K562 (cell line): Measurements from ENCODE around the gene CCDC27. TPM values are rescaled to one million over a fixed set of nuclear protein-coding genes. Genes with fewer than 3 reads are reported as not detected.
A peak's percentile ranks its signal among the peaks of the same experiment; 100 is the strongest.

ENCODE experiments used
- ATAC-seq: fragments of 200-7000 bp; cut with Tn5 transposase; 3 replicates; pipeline ENCODE4 v1.9.1; 2020; ENCODE audit warnings: moderate library complexity
- BruUV-seq: library from RNA; stranded (reverse); fragments of 400-500 nt; replicated peaks from 2 replicates; lab custom pipeline; 2021; lab: Mats Ljungman, UMichigan
- CTCF ChIA-PET: fragments of 300-600 bp; formaldehyde crosslinking; extraction: SDS; loops from one replicate; lab custom pipeline; 2021; ENCODE audit warnings: low intra/inter-chr PET ratio; lab: Yijun Ruan, JAX
- POLR2A ChIA-PET: fragments of 300-600, 350-650 bp; sonication (Branson Sonifier 250); formaldehyde crosslinking; extraction: SDS; loops from one replicate; lab custom pipeline; 2021; ENCODE audit warnings: antibody characterized with exemption, inconsistent platforms; lab: Yijun Ruan, JAX
- DNase-seq, 4 experiments: peaks; one replicate each; pipeline versions ENCODE4 v3.0.0 to v3.0.0-alpha.2; 2011 to 2018; ENCODE audit warnings: low spot score in 3 of 4, mixed read lengths in 3 of 4; ENCODE audit errors: extremely low read depth in 1 of 4
- FAIRE-seq: peaks from 2 replicates; lab custom pipeline; 2011; peaks lifted over from hg19 to GRCh38; lab: Jason Lieb, UNC
- H2AFZ ChIP-seq: 2 replicates; pipeline ENCODE4 v1.6.0; 2011; ENCODE audit warnings: low read depth, low read length, control low read depth, inconsistent platforms
- H3K27ac ChIP-seq: fragments of 200-600 bp; 3 replicates; pipeline ENCODE4 v1.8.0; 2011; ENCODE audit warnings: low read depth, mild to moderate bottlenecking, control low read depth, inconsistent platforms, low read length, moderate library complexity, mixed read lengths; ENCODE audit errors: extremely low read depth
- H3K27me3 ChIP-seq, 2 experiments: fragments of 300-600 bp in 1 of 2; 2 replicates in 1 of 2; 3 replicates in 1 of 2; pipeline versions ENCODE4 v1.6.0 to v1.8.0; 2011; ENCODE audit warnings: inconsistent platforms in 2 of 2, low read length in 2 of 2, mild to moderate bottlenecking in 1 of 2, mixed read lengths in 1 of 2, moderate library complexity in 1 of 2; ENCODE audit not compliant: control insufficient read depth in 2 of 2, insufficient read depth in 2 of 2
- H3K36me3 ChIP-seq: fragments of 300-600 bp; 3 replicates; pipeline ENCODE4 v1.8.0; 2011; ENCODE audit warnings: mild to moderate bottlenecking, low read length, inconsistent platforms; ENCODE audit not compliant: control insufficient read depth, insufficient read depth
- H3K4me1 ChIP-seq, 2 experiments: fragments of 200-600 bp in 1 of 2; replicated peaks in 1 of 2; 2 replicates in 1 of 2; 3 replicates in 1 of 2; pipeline versions ENCODE4 v1.5.1 to v1.8.0; 2011; ENCODE audit warnings: inconsistent platforms in 2 of 2, low read length in 2 of 2, mild to moderate bottlenecking in 1 of 2, mixed read lengths in 1 of 2, moderate library complexity in 1 of 2; ENCODE audit not compliant: control insufficient read depth in 2 of 2, insufficient read depth in 2 of 2
- H3K4me2 ChIP-seq: 2 replicates; pipeline ENCODE4 v1.6.1; 2011; ENCODE audit warnings: low read length, control low read depth, inconsistent platforms, mixed read lengths; ENCODE audit not compliant: insufficient read depth
- H3K4me3 ChIP-seq: fragments of 200-600 bp; sonication (generic), shearing (Covaris generic); 2 replicates; pipeline ENCODE4 v1.5.1; 2016; ENCODE audit warnings: control low read depth, inconsistent platforms
- H3K79me2 ChIP-seq: fragments of 200-600 bp; 3 replicates; pipeline ENCODE4 v1.8.0; 2011; ENCODE audit warnings: low read length, inconsistent platforms; ENCODE audit not compliant: control insufficient read depth, insufficient read depth
- H3K9ac ChIP-seq, 2 experiments: 2 replicates each; pipeline versions ENCODE4 v1.6.0 to v1.6.1; 2011; ENCODE audit warnings: low read depth in 2 of 2, low read length in 2 of 2, control low read depth in 1 of 2, inconsistent platforms in 1 of 2, mild to moderate bottlenecking in 1 of 2, mixed read lengths in 1 of 2; ENCODE audit not compliant: insufficient read depth in 1 of 2
- H3K9me1 ChIP-seq: one replicate; pipeline ENCODE4 v1.6.0; 2011; ENCODE audit warnings: inconsistent platforms, mild to moderate bottlenecking, low read length, moderate library complexity; ENCODE audit not compliant: control insufficient read depth, insufficient read depth
- H3K9me3 ChIP-seq: replicated peaks from 2 replicates; pipeline ENCODE4 v1.5.1; 2011; ENCODE audit warnings: low read depth, low read length, inconsistent platforms; ENCODE audit not compliant: control insufficient read depth, insufficient read depth
- H4K20me1 ChIP-seq: replicated peaks from 2 replicates; pipeline ENCODE4 v1.6.1; 2011; ENCODE audit warnings: low read length, inconsistent platforms, mixed read lengths; ENCODE audit not compliant: control insufficient read depth, insufficient read depth
- CTBP1 ChIP-seq: fragments of 450-650 bp; IDR thresholded peaks from 2 replicates; pipeline ENCODE4 v1.6.1; 2016; ENCODE audit warnings: borderline replicate concordance
- HINFP ChIP-seq: fragments of 450-650 bp; conservative IDR thresholded peaks from 2 replicates; pipeline ENCODE4 v1.6.1; 2016; ENCODE audit warnings: missing genetic modification characterization, low read depth, mild to moderate bottlenecking, control low read depth, missing compliant biosample characterization
- KLF1 ChIP-seq: fragments of 450-650 bp; IDR thresholded peaks from 2 replicates; pipeline ENCODE4 v1.6.1; 2016; ENCODE audit warnings: missing genetic modification characterization, missing compliant biosample characterization
- SAFB2 ChIP-seq: fragments of 200-400 bp; formaldehyde crosslinking; IDR thresholded peaks from 2 replicates; pipeline ENCODE4 v1.6.1; 2018; ENCODE audit warnings: borderline replicate concordance, low read length, low read depth, moderate library complexity; ENCODE audit not compliant: severe bottlenecking
- SREBF2 ChIP-seq: sonication (generic); formaldehyde crosslinking; IDR thresholded peaks from 2 replicates; pipeline ENCODE4 v1.4.0; 2020; ENCODE audit warnings: mild to moderate bottlenecking, missing genetic modification reagents
- TBP ChIP-seq: optimal IDR thresholded peaks from 2 replicates; pipeline ENCODE3; 2011; ENCODE audit warnings: low read depth, low read length, improper control_type of control experiment
- TRIM25 ChIP-seq: fragments of 450-650 bp; IDR thresholded peaks from 2 replicates; pipeline ENCODE4 v1.7.0; 2016; ENCODE audit warnings: borderline replicate concordance
- USF1 ChIP-seq: sonication (generic); formaldehyde crosslinking; IDR thresholded peaks from 2 replicates; pipeline ENCODE4 v1.9.0; 2022; ENCODE audit warnings: mild to moderate bottlenecking, missing genetic modification reagents
- USF2 ChIP-seq: sonication (generic); formaldehyde crosslinking; IDR thresholded peaks from 2 replicates; pipeline ENCODE4 v1.5.0; 2020; ENCODE audit warnings: missing genetic modification reagents
- VEZF1 ChIP-seq: fragments of 200-800 bp; sonication (Bioruptor generic); IDR thresholded peaks from 2 replicates; pipeline ENCODE4 v1.6.1; 2017; ENCODE audit warnings: missing genetic modification characterization, missing compliant biosample characterization
- ZKSCAN1 ChIP-seq: fragments of 150-350 bp; IDR thresholded peaks from 2 replicates; pipeline ENCODE4 v1.6.1; 2016; ENCODE audit warnings: low read depth, low read length
- WGBS: fragments of 100-300 bp; shearing (Covaris generic); methylation state at CpG from one replicate; pipeline ENCODE4 v1.1.6; 2016; ENCODE audit warnings: low coverage, mixed read lengths; ENCODE audit not compliant: insufficient coverage; ENCODE audit errors: missing lambda C conversion rate; 5-methylcytosine and 5-hydroxymethylcytosine counted together
- in situ Hi-C: fragments of 300-500 bp; cut with MboI; formaldehyde crosslinking; loops from 4 replicates; pipeline ENCODE4 v1.15.0; 2018; ENCODE audit warnings: inconsistent platforms, mixed read lengths
- intact Hi-C: fragments of 100-400 bp; cut with micrococcal nuclease; formaldehyde crosslinking; loops from 2 replicates; pipeline ENCODE4 v1.14.2; 2022
- polyA plus RNA-seq, 8 experiments: library from polyadenylated mRNA; depleted of rRNA in 4 of 8; stranded (reverse) in 5 of 8; unstranded in 3 of 8; fragments of >200 nt; fragmentation: Nextera tagmentation in 2 of 8; fragmentation: Illumina TruSeq in 1 of 8; extraction: Ambion mirVana in 2 of 8; extraction: Trizol in 1 of 8; gene quantifications; 2 replicates each; pipeline versions ENCODE4 v1.2.1 to v1.2.3, GENCODE V29; 2011 to 2014; ENCODE audit warnings: inconsistent platforms in 1 of 8, missing spikeins in 1 of 8
- total RNA-seq, 7 experiments: library from RNA; depleted of rRNA in 6 of 7; stranded (reverse); fragments of >200 nt in 6 of 7; fragmentation: Illumina TruSeq in 2 of 7; extraction: Trizol in 2 of 7; gene quantifications; 2 replicates each; pipeline versions ENCODE4 v1.2.1 to v1.2.3, GENCODE V29; 2011 to 2021; ENCODE audit warnings: low replicate concordance in 1 of 7

Gene CCDC27
- total and polyA plus RNA-seq, 9 of the 15 experiments (the other 6 are each of a cell fraction or from before 2014, with no cell fraction given) = 0.01 to 0.04 TPM; not detected in 7

DNA sequence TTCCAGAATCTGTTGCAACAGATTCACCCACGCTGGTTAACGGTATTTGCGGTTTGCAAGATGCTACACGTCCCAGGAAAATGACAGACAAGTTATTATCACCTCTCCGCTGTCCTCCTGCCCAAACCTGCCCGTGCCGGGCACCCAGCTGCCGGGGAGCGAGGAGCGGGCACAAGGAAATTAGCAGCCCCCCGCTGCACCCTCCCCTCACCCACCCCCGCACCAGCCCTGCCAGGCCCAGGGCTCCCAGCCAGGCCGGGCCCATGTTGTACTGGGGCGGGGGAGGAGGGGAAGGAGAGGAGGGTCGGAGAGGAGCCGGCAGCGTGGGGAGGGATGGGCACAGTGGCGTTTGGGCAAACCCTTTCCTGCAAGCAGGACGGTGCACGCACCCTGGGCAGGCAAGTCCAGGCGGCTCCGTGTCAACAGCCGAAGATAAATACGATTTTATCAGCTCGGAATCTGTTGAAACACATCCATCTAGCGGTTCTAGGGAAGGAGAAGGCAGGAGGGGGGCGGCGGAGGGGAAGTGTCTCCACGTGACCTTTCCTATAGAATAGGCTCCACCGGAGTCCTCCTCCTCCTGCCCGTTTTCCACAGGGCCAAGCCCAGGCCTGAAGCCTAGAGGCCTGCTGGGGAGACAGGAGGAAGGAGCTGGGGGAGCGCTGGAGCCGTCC lies 35.1 kb upstream of the CCDC27 start:
- intact Hi-C loops (no loop called here), in situ Hi-C loops (no loop called here)
- Histone ChIP-seq H3K9me3 (no peaks in the 10 kb centered on the region), H3K9me1 (peaks cover 4% of the 10 kb centered on the region), H3K79me2 (no peaks in the 10 kb centered on the region), H2AFZ (no peak overlapping the region), H3K4me2 (no peak overlapping the region), H3K9ac (no peak overlapping the region), H3K27ac (no peak overlapping the region), H4K20me1 (peaks cover 42% of the 10 kb centered on the region), H3K27me3 (peaks cover 25 to 85% of the 10 kb centered on the region in 2 experiments; a peak in 4 of 5 replicates), H3K36me3 (no peaks in the 10 kb centered on the region), H3K4me3 (no peak overlapping the region), H3K4me1 (peaks cover 0 to 57% of the 10 kb centered on the region in 2 experiments; a peak in 3 of 5 replicates)
- no peak for FAIRE-seq
- ATAC-seq = no peak
- ChIA-PET CTCF (no interaction called here), POLR2A (no interaction called here)
- DNase-seq = no peak
- WGBS = 1% methylated on average over 27 of the region's 33 CpGs
- no TSS peak for BruUV-seq
- TF ChIP-seq TRIM25 (no peak), HINFP (tag) (peak; percentile 48; the same call in 1 of the 2 replicates), ZKSCAN1 (no peak), USF1 (peak; percentile 60), USF2 (CRISPR knock-in tag) (peak; percentile 60), CTBP1 (no peak), SAFB2 (no peak), SREBF2 (CRISPR knock-in tag) (no peak), TBP (no peak), KLF1 (tag) (no peak), VEZF1 (peak; percentile 46; the same call in 1 of the 2 replicates)
